Measurements from ENCODE around the gene FAM193A.

The FAM193A gene

DNA sequence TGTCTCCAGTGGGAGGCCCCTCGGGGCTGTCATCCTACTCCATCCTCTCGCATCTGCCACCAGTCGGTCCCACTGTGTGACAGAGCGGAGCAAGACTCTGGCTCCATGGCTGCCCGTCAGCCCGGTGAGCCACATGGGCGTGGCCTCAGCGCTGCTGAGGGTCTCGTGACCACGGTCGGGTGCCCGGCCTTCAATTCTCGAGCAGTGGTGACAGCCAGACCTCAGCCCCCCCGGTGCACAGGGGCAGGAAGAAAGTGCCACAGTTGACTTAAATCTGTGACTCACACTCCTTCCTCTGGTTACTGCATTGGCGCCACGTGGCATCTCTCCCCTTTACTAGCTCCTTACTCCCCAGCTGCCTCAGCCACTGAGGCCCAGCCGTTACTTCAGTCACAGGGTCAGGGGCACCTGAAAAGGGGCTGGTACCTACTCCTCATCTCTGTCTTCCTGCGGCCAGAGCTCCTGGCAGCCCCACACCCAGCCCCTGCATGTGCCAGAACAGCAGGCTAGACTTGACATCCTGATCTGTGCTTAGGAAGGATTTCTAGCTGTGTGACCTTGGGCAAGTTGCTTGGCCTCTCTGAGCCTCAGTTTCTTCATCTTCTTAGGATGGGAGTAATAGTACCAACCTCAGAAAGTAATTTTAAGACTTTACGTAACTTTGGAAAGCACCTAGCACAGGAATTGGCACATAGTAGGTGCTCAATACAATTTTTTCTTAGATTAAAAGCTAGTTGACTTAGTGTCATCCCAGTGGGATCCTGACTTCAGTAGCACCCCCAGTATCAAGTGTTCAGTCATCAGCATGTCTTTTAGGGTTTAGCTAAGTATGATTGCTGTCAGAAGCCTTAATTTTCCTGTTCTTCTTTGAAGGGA, 153.6 kb downstream of the FAM193A start:
- no peak for FAIRE-seq
- TF ChIP-seq, protein P1, sequence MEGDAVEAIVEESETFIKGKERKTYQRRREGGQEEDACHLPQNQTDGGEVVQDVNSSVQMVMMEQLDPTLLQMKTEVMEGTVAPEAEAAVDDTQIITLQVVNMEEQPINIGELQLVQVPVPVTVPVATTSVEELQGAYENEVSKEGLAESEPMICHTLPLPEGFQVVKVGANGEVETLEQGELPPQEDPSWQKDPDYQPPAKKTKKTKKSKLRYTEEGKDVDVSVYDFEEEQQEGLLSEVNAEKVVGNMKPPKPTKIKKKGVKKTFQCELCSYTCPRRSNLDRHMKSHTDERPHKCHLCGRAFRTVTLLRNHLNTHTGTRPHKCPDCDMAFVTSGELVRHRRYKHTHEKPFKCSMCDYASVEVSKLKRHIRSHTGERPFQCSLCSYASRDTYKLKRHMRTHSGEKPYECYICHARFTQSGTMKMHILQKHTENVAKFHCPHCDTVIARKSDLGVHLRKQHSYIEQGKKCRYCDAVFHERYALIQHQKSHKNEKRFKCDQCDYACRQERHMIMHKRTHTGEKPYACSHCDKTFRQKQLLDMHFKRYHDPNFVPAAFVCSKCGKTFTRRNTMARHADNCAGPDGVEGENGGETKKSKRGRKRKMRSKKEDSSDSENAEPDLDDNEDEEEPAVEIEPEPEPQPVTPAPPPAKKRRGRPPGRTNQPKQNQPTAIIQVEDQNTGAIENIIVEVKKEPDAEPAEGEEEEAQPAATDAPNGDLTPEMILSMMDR (IDR thresholded peaks at IDR 0.05; ENCODE audit: insufficient read depth, missing control alignments) = no peak
- no peak for DNase-seq (ENCODE audit: insufficient read length, low spot score)

DNA sequence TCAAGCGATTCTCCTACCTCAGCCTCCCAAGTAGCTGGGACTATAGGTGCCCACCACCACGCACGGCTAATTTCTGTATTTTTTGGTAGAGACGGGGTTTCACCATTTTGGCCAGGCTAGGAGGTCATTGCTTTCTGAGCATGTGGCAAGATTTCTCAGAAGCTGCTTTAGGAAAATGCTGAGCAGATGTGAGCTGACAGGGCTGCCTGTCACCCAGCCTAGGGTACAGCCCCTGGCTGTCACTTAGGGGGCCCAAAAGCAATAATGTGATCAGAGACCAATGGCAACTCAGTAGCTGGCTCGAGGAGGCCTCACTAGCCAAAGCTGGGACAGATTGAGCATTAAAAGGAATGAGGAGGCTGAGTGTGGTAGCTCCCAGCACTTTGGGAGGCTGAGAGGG, 154.9 kb downstream of the FAM193A start:
- no peak for DNase-seq (ENCODE audit: insufficient read length, low spot score)
- FAIRE-seq = no peak
- TF ChIP-seq, protein P1 (IDR thresholded peaks at IDR 0.05; ENCODE audit: insufficient read depth, missing control alignments) = no peak

DNA sequence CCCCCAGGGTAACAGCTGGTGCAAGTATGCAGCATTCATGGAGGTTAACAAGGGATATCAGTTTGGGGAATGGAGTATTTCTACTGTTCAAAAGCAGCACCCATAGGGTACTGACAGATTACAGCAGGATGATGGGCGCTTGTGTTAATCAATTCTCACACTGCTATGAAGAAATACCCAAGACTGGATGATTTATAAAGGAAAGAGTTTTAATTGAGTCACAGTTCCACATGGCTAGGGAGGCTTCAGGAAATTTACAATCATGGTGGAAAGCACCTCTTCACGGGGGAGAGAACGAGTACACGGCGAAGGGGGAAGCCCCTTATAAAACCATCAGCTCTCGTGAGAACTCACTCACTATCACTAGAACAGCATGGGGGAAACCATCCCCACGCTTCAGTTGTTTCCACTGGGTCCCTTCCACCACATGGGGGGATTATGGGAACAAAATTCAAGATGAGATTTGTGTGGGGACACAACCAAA, 155.5 kb downstream of the FAM193A start:
- TF ChIP-seq, protein P1 (IDR thresholded peaks at IDR 0.05; ENCODE audit: insufficient read depth, missing control alignments) = no peak
- peak; percentile 41 for FAIRE-seq
- DNase-seq (ENCODE audit: insufficient read length, low spot score) = no peak

DNA sequence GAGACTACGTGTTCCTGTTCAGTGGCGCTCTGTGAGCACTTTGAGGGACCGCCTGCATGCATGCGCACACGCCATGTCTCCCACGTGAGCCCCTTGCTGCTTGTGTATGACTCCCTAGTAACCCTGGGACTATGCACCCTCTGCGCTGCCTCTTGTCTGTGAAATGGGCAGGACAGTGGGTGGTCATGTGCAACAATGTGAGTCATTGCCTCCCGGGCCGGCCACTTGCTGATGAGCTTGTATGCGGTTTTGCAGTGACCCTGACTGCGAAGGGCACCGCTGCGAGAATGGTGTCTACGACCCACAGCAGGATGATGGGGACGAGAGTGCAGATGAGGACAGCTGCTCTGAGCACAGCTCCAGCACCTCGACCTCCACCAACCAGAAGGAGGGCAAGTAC, 158.2 kb downstream of the FAM193A start:
- TF ChIP-seq, protein P1 (IDR thresholded peaks at IDR 0.05; ENCODE audit: insufficient read depth, missing control alignments) = no peak
- no peak for FAIRE-seq

DNA sequence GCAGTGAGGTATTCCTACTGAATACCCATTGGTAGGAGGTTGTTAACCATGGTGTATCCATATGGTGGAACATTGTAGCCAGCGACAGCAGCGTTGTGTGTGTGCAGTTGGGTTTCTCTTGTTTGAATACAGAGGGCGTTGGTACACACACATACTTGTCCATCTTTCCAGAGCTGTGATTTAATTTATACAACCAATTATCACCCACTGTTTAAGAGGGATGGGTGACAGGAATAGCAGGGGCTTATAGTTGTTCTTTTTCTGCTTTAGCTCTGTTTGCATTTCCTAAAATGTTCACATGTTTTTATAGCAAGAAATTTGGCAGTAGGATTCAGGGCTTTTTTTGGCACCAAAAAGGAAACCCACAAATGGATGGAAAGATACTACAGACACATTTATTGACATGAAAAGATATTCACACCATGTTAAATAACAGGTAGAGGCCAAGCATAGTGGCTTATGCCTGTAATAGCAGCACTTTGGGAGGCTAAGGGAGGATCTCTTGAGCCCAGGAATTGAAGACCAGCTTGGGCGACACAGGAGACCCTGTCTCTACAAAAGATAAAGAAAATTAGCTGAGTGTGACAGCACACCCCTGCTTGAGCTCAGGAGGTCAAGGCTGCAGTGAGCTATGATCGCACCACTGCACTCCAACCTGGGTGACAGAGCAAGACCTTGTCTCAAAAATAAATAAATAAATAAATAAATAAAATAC, 159.1 kb downstream of the FAM193A start:
- no peak for DNase-seq (ENCODE audit: insufficient read length, low spot score)
- TF ChIP-seq, protein P1 (IDR thresholded peaks at IDR 0.05; ENCODE audit: insufficient read depth, missing control alignments) = no peak
- FAIRE-seq = no peak

More for the DNA sequence above, 158.2 kb downstream of the FAM193A start:
- DNase-seq (ENCODE audit: insufficient read length, low spot score) = no peak

DNA sequence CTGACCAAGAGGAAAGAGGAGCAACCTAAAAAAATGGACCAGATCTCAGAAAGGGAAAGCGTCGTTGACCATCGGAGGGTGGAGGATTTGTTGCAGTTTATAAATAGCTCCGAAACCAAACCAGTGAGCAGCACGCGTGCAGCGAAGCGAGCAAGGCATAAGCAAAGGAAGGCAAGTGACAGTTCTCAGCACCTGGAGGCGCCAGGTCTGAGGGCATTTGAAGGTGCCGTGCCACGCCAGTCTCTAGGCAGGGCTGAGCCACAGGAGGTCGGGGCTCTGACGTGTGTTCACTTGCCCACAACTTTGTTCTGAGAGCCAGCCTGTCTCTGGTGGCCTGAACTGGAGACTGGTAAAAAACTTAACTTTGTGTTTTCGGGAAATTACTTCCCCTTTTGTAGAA, 160.0 kb downstream of the FAM193A start:
- FAIRE-seq (no peak), DNase-seq (ENCODE audit: insufficient read length, low spot score) (no peak)
- TF ChIP-seq, protein P1 (IDR thresholded peaks at IDR 0.05; ENCODE audit: insufficient read depth, missing control alignments) = no peak

Measured in D721Med (cell line).